Omental fat pad (tissue), 4 donors: ENCODE data around the gene ASTN2. TPM values are rescaled to one million over a fixed set of nuclear protein-coding genes. Genes with fewer than 3 reads are reported as not detected.
"Not testable (repeated sequence)": the region's sequence is repeated elsewhere in the genome, so short reads cannot be mapped to it uniquely, and the experiment has no call there.

Experiments used
- ATAC-seq: fragments of 150-250 bp; one replicate; pipeline ENCODE4 v1.9.1; 2016; ENCODE audit warnings: mild to moderate bottlenecking, moderate library complexity; ENCODE audit not compliant: low FRiP score
- DNase-seq: peaks from one replicate; pipeline ENCODE4 v3.0.0-alpha.2; 2019; ENCODE audit warnings: low spot score
- total RNA-seq, 4 donors: library from RNA; depleted of rRNA; stranded (reverse); fragments of >200 nt; gene quantifications; one replicate each; pipeline ENCODE4 v1.1.0, GENCODE V29; 2016
- TF ChIP-seq, protein P1 (sequence below), 3 donors: fragments of 450-650 bp; IDR thresholded peaks; one replicate each; pipeline ENCODE4 v1.5.1; 2016 to 2017; ENCODE audit warnings: antibody characterized with exemption in 3 of 3, mild to moderate bottlenecking in 3 of 3, moderate library complexity in 2 of 3

Gene ASTN2
- total RNA-seq, 4 donors from 2014 or later, result 1.1 to 8.4 (median 3.6) TPM

DNA sequence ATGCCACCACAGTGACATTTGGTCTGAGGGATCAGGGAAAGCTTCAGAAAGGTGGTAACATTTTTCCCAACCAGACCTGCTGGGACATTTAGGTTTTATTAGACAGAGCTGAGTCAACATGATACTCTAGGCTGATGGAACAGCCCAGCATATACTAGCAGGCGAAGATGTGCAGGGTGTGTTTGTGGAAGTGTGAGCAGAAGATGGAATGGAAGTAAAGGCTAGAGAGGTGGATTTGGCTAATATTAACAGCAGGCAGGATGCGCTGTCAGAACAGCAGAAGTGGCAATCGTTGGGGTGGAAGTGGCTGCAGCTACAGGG is 340.6 kb downstream of the ASTN2 start:
- TF ChIP-seq, protein P1, sequence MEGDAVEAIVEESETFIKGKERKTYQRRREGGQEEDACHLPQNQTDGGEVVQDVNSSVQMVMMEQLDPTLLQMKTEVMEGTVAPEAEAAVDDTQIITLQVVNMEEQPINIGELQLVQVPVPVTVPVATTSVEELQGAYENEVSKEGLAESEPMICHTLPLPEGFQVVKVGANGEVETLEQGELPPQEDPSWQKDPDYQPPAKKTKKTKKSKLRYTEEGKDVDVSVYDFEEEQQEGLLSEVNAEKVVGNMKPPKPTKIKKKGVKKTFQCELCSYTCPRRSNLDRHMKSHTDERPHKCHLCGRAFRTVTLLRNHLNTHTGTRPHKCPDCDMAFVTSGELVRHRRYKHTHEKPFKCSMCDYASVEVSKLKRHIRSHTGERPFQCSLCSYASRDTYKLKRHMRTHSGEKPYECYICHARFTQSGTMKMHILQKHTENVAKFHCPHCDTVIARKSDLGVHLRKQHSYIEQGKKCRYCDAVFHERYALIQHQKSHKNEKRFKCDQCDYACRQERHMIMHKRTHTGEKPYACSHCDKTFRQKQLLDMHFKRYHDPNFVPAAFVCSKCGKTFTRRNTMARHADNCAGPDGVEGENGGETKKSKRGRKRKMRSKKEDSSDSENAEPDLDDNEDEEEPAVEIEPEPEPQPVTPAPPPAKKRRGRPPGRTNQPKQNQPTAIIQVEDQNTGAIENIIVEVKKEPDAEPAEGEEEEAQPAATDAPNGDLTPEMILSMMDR (IDR thresholded peaks at IDR 0.05), result no peak
- ATAC-seq (no peak), DNase-seq (no peak)

DNA sequence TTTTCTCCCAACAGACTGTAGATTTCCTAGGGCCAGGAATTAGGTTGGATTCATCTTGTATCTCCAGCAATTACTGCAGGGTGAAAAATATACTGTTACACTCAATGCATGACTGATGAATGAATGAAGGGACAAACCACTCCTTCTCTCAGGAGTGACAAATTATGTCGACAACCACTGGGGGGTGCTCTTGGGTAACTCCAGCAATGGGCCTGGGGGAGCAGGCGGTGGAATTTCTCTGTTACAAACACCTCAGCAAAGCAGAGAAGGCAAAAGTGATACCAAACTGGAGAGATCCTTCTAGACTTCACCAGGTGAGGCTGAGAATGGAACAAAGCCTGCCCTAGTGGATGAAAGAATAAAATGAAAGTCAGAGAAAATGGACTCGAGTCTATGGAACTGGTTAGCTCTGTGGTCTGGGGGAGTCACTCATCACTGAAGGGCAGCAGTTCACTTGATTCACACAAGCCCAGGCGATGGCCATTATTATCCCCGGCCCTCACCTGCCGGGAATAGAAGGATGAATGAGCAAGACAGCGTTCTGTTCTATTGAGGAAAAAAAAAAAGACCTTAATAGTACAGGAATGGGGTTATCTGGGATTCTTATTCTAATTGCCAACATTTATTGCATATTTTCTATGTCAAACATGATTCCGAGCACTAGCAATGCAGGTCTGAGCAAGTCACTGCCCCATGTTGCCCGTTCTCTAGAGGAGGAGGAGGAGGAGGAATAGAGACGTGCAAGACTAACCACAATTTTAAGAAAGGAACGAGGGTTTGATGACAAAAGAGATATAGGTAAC is 341.1 kb downstream of the ASTN2 start:
- DNase-seq (no peak), ATAC-seq (no peak)
- TF ChIP-seq, protein P1 (IDR thresholded peaks at IDR 0.05), result no peak

DNA sequence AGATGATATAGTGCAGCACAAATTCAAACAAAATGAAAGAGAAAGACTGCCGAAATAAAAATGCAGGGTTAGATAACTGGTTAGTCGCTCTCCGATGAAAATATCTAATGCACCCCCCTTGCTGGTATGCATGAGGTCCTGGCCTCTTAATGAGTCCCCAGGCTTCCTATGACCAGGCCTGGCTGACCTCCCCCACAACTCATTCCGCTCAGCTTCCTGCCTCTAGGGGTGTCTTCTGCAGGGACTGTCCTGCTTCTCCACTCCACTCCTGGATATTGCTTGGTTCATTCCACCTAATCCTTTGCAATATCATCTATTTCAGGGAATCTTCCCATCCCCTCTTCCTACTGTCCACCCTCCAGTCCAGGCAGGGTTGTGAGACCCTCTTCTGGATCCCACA is 341.8 kb downstream of the ASTN2 start:
- TF ChIP-seq, protein P1 (IDR thresholded peaks at IDR 0.05), result no peak
- no peak for DNase-seq
- no peak for ATAC-seq

DNA sequence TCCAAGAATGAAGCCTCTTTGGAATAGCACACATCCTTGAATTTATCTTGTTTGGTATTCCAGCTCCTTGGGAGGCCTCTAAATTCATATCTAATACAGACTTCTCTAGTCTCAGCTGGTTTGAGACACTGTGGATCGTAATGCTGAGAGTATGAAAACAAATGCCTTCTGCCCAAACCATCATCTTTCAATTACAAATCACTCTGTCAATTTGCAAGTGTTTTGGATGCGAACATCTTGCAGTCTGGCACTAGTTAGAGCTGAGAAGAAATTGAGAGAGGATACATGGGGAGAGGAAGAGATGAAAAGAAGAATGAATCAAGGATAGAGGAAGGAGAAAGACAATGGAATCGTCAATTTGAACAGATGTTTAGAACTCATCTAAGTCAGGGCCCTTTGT is 342.6 kb downstream of the ASTN2 start:
- ATAC-seq, result no peak
- TF ChIP-seq, protein P1 (IDR thresholded peaks at IDR 0.05), result no peak
- no peak for DNase-seq

DNA sequence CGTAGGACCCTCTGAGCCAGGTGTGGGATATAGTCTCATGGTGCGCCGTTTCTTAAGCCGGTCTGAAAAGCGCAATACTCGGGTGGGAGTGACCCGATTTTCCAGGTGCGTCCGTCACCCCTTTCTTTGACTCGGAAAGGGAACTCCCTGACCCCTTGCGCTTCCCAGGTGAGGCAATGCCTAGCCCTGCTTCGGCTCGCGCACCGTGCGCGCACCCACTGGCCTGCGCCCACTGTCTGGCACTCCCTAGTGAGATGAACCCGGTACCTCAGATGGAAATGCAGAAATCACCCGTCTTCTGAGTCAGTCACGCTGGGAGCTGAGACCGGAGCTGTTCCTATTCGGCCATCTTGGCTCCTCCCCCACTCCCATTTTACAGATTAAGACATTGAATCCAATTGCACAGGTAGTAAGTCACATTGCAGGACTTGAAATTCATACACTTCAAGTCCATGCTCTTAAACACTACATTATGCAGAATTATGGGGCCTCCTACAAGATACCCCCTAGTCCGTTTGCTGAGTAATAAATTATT is 343.1 kb downstream of the ASTN2 start:
- not testable (repeated sequence) for ATAC-seq, DNase-seq

DNA sequence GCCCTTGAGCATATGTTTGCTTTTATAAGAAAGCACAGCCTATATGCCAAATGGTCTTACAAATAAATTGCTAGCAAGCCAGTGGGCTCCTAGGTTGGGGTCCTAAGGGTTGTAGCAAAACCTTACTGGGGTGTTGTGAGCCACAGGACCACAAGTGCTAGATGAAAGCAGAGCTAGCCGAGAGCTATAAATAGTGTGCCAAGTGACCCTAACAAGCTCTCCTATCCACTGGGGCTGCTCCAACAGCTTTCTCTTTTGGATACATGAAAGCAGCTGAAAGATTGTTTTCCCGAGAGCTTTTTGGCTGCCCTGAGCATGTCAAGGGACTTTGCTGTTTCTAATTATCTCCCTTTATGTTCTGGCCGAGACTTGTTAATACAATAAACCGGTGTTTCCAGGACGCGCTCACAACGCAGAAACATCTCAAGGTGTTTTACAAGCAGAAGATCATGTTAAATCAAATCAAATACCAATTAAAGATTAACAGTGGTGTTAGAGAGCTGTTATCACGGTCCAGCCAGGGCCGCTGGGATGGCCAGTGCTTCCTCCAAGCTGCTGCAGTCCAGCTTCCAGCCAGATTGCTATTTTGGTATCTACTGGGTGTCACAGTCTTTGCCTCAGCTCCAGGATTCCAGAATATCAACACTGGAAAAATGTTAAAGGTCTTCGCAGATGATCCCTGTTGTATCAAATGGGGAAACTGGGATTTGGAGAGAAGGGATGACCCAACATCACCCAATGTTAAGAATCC is 351.0 kb downstream of the ASTN2 start:
- TF ChIP-seq, protein P1 (IDR thresholded peaks at IDR 0.05), result no peak
- ATAC-seq, result no peak
- no peak for DNase-seq

DNA sequence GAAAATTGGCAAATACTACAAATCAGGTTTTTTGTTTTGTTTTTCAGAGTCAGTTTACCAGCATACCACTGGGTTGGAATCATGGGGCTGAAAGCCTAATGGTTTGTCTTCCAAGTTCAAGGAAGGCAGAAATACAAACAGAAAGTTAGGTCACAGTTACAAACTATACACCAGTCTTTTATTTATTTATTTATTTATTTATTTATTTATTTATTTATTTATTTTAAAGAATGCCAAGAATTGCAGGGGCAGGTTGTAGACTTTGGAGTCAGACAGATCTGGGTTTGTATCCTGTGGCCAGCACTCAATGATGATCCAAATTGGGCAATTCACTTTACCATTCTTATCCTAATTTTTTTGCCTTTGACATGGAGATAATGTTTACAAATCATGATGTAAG is 353.9 kb downstream of the ASTN2 start:
- ATAC-seq, result no peak
- DNase-seq, result no peak
- TF ChIP-seq, protein P1 (IDR thresholded peaks at IDR 0.05), result no peak
